ENCODE results near the gene GALNT2.
A peak's percentile ranks its signal among the peaks of the same experiment; 100 is the strongest.

Gene GALNT2

DNA sequence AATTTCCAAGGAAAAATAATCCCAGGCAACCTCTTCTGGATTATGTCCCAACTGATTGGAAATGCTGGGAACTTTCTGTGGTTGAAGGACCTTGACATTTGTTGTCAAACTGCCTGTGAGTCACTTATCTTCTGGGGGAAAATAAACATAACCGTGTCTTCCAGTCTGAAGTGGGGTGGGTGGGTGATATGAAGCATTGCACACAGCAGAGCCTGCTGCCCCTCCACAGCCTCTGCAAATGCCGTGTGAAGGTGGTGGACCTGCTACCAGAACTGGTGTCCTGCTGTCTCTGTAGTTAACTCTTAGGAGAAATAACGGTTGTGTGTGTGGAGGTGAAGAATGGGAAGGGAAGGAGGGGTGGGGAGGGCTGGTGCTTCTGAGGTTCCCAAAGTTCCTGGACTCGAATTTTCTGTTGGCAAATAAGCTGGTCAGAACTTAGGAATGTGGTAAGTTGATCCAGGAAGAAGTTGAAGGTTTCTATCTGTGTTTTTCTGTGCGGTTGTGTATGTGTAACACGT, 23.2 kb downstream of the GALNT2 start:
- TF ChIP-seq, protein P1, sequence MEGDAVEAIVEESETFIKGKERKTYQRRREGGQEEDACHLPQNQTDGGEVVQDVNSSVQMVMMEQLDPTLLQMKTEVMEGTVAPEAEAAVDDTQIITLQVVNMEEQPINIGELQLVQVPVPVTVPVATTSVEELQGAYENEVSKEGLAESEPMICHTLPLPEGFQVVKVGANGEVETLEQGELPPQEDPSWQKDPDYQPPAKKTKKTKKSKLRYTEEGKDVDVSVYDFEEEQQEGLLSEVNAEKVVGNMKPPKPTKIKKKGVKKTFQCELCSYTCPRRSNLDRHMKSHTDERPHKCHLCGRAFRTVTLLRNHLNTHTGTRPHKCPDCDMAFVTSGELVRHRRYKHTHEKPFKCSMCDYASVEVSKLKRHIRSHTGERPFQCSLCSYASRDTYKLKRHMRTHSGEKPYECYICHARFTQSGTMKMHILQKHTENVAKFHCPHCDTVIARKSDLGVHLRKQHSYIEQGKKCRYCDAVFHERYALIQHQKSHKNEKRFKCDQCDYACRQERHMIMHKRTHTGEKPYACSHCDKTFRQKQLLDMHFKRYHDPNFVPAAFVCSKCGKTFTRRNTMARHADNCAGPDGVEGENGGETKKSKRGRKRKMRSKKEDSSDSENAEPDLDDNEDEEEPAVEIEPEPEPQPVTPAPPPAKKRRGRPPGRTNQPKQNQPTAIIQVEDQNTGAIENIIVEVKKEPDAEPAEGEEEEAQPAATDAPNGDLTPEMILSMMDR (IDR thresholded peaks at IDR 0.05): no peak
- no peak for TF ChIP-seq ZFX (IDR thresholded peaks at IDR 0.05; ENCODE audit: borderline replicate concordance)
- H3K27ac ChIP-seq: no peak overlapping the region

DNA sequence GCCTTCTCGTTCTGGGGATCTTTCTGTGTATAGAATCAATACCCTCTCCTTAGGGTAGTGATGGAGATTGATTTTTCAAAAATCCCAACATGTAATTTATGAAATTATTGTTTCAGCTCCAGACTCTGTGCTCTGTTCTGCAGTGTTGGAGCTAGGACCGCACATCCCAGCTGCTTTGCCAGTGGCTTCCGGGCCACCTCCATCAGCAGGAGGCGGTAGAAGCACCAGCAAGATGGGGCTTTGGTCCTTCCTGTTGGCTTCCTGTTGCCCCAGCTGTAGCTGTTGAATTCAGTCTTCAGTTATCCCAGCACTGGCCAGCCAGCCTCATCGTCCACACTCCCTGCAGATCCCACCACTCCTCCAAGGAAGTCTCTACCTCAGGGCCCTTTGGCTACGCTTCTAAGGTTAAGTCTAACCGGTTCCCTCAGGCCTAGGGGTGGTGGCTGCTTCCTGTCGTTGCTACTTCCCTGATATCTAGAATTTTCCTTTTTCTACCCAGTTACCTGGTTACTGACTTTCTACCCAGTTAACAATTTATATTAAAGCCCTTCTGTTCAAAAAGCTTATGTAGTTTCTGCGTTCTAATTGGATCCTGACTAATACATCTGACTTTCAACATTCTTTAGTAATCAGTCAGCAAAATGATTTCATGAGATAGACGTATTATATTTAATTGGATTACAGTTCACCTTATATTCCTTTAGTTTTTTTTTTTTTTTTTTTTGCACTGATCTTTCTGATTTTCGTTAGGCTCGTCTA, 24.6 kb downstream of the GALNT2 start:
- no peak overlapping the region for H3K27ac ChIP-seq

DNA sequence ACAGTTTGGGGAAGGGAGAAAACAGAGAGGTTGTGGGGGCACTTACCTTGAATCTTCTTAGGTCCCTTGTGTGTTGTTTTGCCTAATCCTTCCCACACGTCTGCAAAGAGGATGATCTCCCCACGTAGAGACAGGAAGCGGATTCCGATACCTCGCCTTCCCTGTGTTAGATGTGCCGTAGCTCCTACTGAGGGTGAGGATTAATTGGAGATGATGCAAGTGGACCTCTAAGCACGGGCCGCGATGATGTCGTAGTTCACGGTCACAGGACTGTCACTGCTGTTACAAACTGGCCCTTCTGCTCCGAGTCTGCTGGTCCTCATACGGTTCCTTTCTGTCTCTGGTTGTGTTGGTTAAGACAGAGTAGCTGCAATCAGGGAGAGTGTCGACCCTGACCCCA, 27.7 kb downstream of the GALNT2 start:
- TF ChIP-seq ZFX (IDR thresholded peaks at IDR 0.05; ENCODE audit: borderline replicate concordance): no peak
- TF ChIP-seq, protein P1 (IDR thresholded peaks at IDR 0.05): no peak
- H3K27ac ChIP-seq: no peak overlapping the region

More for the DNA sequence above, 24.6 kb downstream of the GALNT2 start:
- no peak for TF ChIP-seq ZFX (IDR thresholded peaks at IDR 0.05; ENCODE audit: borderline replicate concordance)
- TF ChIP-seq, protein P1 (IDR thresholded peaks at IDR 0.05): 0 out of 2 replicates have a peak, but pooled peaks have one; percentile 6

DNA sequence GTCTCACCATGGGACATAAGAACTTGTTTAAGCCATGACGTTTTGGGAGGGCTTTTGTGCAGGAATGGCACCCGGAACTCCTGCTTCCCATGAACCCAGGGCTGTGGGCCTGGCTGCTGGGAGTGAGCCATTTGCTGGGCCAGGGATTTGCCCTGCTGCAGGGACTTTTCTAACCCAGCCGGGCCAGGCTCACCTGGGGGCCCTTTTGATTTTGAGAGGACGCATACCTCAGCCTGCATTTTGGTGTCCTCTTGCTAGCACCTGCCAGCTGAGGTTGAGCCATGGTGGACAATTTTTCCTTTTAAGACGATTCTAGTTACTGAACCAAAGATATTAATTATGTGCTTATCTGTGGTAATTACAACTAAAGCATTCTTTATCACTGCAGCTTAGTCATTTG, 28.9 kb downstream of the GALNT2 start:
- no peak for TF ChIP-seq ZFX (IDR thresholded peaks at IDR 0.05; ENCODE audit: borderline replicate concordance)
- TF ChIP-seq, protein P1 (IDR thresholded peaks at IDR 0.05): no peak
- H3K27ac ChIP-seq: no peak overlapping the region

DNA sequence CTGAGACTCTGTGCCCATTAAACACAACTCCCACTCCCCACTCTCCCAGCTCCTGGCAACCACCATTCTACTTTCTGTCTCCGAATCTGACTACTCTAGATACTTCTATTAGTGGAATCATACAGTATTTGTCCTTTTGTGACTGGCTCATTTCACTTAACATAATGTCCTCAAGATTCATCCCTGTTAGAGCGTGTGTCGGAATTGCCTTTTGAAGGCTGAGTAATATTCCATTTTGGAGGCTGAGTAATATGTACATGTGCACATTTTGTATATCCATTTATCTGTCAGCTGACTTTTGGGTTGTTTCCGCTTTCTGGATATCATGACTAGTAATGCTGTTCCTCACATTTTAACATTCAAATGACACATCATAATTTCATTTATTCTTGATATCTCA, 30.3 kb downstream of the GALNT2 start:
- no peak overlapping the region for H3K27ac ChIP-seq
- TF ChIP-seq, protein P1 (IDR thresholded peaks at IDR 0.05): no peak
- TF ChIP-seq ZFX (IDR thresholded peaks at IDR 0.05; ENCODE audit: borderline replicate concordance): no peak

DNA sequence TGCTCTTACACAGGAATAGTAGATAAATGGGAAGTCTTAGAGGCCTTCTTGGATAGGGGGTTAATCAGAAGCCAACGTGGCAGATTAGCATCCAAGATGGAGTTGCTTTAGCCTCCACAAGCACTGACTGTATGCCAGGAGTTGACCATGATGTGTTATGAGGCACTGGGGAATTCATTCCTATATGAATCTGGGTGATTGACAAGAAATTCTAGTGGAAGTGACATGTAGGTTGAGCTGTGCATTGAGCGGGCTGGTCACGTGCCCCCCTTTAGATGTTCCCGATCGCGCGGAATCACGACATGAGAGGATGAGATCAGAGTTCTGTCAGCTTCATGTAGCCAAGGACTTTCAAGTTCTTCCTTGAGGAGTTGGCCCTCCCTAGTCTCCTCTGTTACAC, 31.7 kb downstream of the GALNT2 start:
- TF ChIP-seq ZFX (IDR thresholded peaks at IDR 0.05; ENCODE audit: borderline replicate concordance): no peak
- TF ChIP-seq, protein P1 (IDR thresholded peaks at IDR 0.05): no peak
- H3K27ac ChIP-seq: no peak overlapping the region

DNA sequence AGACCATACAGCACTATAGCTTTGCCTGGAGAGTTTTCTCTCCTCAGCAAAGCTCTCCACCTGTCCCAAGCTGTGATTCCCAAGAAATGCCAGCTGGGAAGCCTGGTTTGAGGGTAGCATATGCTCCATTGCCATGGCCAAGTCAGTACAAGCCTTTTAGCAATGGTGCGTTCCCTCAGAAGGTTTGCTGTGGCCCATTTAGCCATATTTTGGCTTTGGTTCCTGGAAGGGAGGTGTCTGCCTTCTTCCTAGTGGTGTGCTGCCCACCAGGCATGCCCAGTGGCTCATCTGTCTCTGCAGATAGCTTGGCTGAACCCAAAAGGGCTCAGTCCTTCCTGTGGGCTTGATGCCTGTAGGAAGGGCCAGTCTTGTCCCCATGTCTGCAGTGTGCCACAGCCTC, 32.4 kb downstream of the GALNT2 start:
- TF ChIP-seq ZFX (IDR thresholded peaks at IDR 0.05; ENCODE audit: borderline replicate concordance): no peak
- TF ChIP-seq, protein P1 (IDR thresholded peaks at IDR 0.05): no peak
- no peak overlapping the region for H3K27ac ChIP-seq
